ENCODE measurements around the gene SRSF7. TPM values are rescaled to one million over a fixed set of nuclear protein-coding genes. Genes with fewer than 3 reads are reported as not detected.

The SRSF7 gene
- total and polyA plus RNA-seq, 9 of the 15 experiments (the other 6 are each of a cell fraction or from before 2014, with no cell fraction given): 219 to 726 (median 375) TPM

DNA sequence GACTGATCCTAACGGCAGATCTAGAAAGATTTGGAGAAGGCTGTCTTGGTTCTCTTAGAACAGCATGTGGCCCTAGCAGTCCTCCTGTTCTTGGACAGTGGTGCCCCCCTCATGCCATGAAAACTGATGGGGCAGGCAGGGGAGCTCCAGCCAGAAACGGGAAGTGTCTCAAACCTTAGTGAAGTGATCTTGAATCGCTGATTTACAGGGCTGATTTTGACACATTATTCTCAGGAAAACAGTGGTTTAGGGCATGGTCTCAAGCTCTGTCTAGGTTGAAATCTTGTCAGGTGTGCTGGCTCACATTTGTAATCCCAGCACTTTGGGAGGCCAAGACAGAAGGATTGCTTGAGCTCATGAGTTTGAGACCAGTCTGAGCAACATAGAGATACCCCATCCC is 37.8 kb downstream of the SRSF7 start:
- BruUV-seq (replicated peaks): no TSS peak
- no peak for FAIRE-seq
- in situ Hi-C loops (cut with MboI): loop anchor here (5.0 kb wide), 1 partner anchor 41 kb away; no protein-coding TSS in a partner anchor

DNA sequence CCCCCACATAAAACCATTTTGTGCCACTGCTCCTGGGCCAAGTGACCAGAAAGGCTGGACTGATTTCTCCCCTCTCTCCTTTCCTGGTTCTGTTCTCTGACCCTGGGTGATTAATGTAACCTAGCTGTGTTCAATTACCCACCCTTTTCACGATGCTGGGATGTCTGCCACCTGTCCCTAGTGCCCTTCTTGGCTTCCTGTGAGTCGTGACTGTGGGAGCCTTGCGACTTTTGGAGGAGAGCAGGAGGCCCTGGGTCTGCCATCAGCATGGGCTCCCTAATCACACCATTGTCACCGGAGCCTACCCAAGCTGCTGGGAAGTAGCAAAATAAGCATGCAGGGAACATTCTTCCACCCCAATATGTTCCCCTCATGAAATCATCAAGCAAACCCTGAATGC is 38.3 kb downstream of the SRSF7 start:
- Histone ChIP-seq H3K9me3 (replicated peaks; ENCODE audit: control insufficient read depth, insufficient read depth, low read depth, low read length) (no peaks in the 10 kb centered on the region), H3K9me1 (ENCODE audit: control insufficient read depth, insufficient read depth, low read length) (no peaks in the 10 kb centered on the region), H3K9ac (ENCODE audit: insufficient read depth in 1 of 2, low read depth in 2 of 2, low read length in 2 of 2) (no peak overlapping the region), H3K27ac (ENCODE audit: extremely low read depth, low read depth, low read length) (no peak overlapping the region), H3K79me2 (ENCODE audit: control insufficient read depth, insufficient read depth, low read length) (no peaks in the 10 kb centered on the region), H3K4me3 (no peak overlapping the region), H3K4me1 (replicated peaks in 1 of 2; ENCODE audit: control insufficient read depth in 2 of 2, insufficient read depth in 2 of 2, low read length in 2 of 2) (no peaks in the 10 kb centered on the region; a peak in 1 of 5 replicates), H3K36me3 (ENCODE audit: control insufficient read depth, insufficient read depth, low read length) (no peaks in the 10 kb centered on the region; the same call in 2 of the 3 replicates), H3K4me2 (ENCODE audit: insufficient read depth, low read length) (no peak overlapping the region), H2AFZ (ENCODE audit: low read depth, low read length) (no peak overlapping the region), H3K27me3 (ENCODE audit: control insufficient read depth in 2 of 2, insufficient read depth in 2 of 2, low read length in 2 of 2) (no peaks in the 10 kb centered on the region), H4K20me1 (replicated peaks; ENCODE audit: control insufficient read depth, insufficient read depth, low read length) (no peaks in the 10 kb centered on the region)
- in situ Hi-C loops (cut with MboI) (loop anchor here (5.0 kb wide), 1 partner anchor 41 kb away; no protein-coding TSS in a partner anchor), intact Hi-C loops (cut with micrococcal nuclease) (no loop called here)
- no TSS peak for BruUV-seq (replicated peaks)
- DNase-seq (ENCODE audit: extremely low read depth in 1 of 4, low spot score in 3 of 4) (no peak), FAIRE-seq (no peak), ATAC-seq (no peak)
- WGBS (ENCODE audit: insufficient coverage, low coverage, missing lambda C conversion rate): 50% methylated on average over 4 of the region's 4 CpGs
- ChIA-PET CTCF (ENCODE audit: low intra/inter-chr PET ratio) (no interaction called here), POLR2A (no interaction called here)
- TF ChIP-seq ZNF253 (CRISPR knock-in tag; conservative IDR thresholded peaks at IDR 0.05) (no peak), CSDE1 (IDR thresholded peaks at IDR 0.05) (no peak), RCOR1 (IDR thresholded peaks at IDR 0.05; ENCODE audit: borderline replicate concordance in 1 of 2, low read depth in 2 of 2, low read length in 2 of 2) (no peak), CHD2 (IDR thresholded peaks at IDR 0.05; ENCODE audit: low read depth, low read length) (no peak), NRF1 (conservative IDR thresholded peaks at IDR 0.05 in 1 of 2, IDR thresholded peaks at IDR 0.05 in 1 of 2) (no peak), POLR2A (conservative IDR thresholded peaks at IDR 0.05) (no peak), FOXK1 (CRISPR knock-in tag; IDR thresholded peaks at IDR 0.05; ENCODE audit: borderline replicate concordance) (no peak)
- TF ChIP-seq, protein P1, sequence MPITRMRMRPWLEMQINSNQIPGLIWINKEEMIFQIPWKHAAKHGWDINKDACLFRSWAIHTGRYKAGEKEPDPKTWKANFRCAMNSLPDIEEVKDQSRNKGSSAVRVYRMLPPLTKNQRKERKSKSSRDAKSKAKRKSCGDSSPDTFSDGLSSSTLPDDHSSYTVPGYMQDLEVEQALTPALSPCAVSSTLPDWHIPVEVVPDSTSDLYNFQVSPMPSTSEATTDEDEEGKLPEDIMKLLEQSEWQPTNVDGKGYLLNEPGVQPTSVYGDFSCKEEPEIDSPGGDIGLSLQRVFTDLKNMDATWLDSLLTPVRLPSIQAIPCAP (CRISPR knock-in tag; IDR thresholded peaks at IDR 0.05; ENCODE audit: borderline replicate concordance): no peak
- TF ChIP-seq, protein P2, sequence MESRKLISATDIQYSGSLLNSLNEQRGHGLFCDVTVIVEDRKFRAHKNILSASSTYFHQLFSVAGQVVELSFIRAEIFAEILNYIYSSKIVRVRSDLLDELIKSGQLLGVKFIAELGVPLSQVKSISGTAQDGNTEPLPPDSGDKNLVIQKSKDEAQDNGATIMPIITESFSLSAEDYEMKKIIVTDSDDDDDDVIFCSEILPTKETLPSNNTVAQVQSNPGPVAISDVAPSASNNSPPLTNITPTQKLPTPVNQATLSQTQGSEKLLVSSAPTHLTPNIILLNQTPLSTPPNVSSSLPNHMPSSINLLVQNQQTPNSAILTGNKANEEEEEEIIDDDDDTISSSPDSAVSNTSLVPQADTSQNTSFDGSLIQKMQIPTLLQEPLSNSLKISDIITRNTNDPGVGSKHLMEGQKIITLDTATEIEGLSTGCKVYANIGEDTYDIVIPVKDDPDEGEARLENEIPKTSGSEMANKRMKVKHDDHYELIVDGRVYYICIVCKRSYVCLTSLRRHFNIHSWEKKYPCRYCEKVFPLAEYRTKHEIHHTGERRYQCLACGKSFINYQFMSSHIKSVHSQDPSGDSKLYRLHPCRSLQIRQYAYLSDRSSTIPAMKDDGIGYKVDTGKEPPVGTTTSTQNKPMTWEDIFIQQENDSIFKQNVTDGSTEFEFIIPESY (CRISPR knock-in tag; IDR thresholded peaks at IDR 0.05): no peak

More for the DNA sequence above, 37.8 kb downstream of the SRSF7 start:
- Histone ChIP-seq H3K9ac (ENCODE audit: insufficient read depth in 1 of 2, low read depth in 2 of 2, low read length in 2 of 2) (no peak overlapping the region), H3K27ac (ENCODE audit: extremely low read depth, low read depth, low read length) (no peak overlapping the region), H3K4me2 (ENCODE audit: insufficient read depth, low read length) (no peak overlapping the region), H3K36me3 (ENCODE audit: control insufficient read depth, insufficient read depth, low read length) (no peaks in the 10 kb centered on the region; the same call in 2 of the 3 replicates), H3K4me1 (replicated peaks in 1 of 2; ENCODE audit: control insufficient read depth in 2 of 2, insufficient read depth in 2 of 2, low read length in 2 of 2) (no peaks in the 10 kb centered on the region; a peak in 1 of 5 replicates), H2AFZ (ENCODE audit: low read depth, low read length) (no peak overlapping the region), H3K4me3 (no peak overlapping the region), H3K9me3 (replicated peaks; ENCODE audit: control insufficient read depth, insufficient read depth, low read depth, low read length) (no peaks in the 10 kb centered on the region), H3K9me1 (ENCODE audit: control insufficient read depth, insufficient read depth, low read length) (no peaks in the 10 kb centered on the region), H3K79me2 (ENCODE audit: control insufficient read depth, insufficient read depth, low read length) (no peaks in the 10 kb centered on the region), H3K27me3 (ENCODE audit: control insufficient read depth in 2 of 2, insufficient read depth in 2 of 2, low read length in 2 of 2) (no peaks in the 10 kb centered on the region), H4K20me1 (replicated peaks; ENCODE audit: control insufficient read depth, insufficient read depth, low read length) (no peaks in the 10 kb centered on the region)
- ATAC-seq (no peak), DNase-seq (ENCODE audit: extremely low read depth in 1 of 4, low spot score in 3 of 4) (no peak)
- TF ChIP-seq ZNF699 (CRISPR knock-in tag; IDR thresholded peaks at IDR 0.05; ENCODE audit: insufficient replicate concordance) (no peak), SPI1 (IDR thresholded peaks at IDR 0.05; ENCODE audit: borderline replicate concordance, low read depth, low read length) (peak; percentile 53; the same call in 1 of the 2 replicates), CC2D1A (IDR thresholded peaks at IDR 0.05) (no peak), CHD2 (IDR thresholded peaks at IDR 0.05; ENCODE audit: low read depth, low read length) (no peak)
- 60% methylated on average over 3 of the region's 3 CpGs for WGBS (ENCODE audit: insufficient coverage, low coverage, missing lambda C conversion rate)
- CTCF ChIA-PET (ENCODE audit: low intra/inter-chr PET ratio): no interaction called here
- intact Hi-C loops (cut with micrococcal nuclease): no loop called here
- POLR2A ChIA-PET: interaction anchor here (0.6 to 1.8 kb wide), 2 partner anchors 38 to 146 kb away, joined by 4 read pairs; partner anchors contain the start of gene SRSF7

Measured in K562 (cell line).